Psoas muscle (tissue), 8 donors: ENCODE measurements around the gene PPP2R3A. TPM values are rescaled to one million over a fixed set of nuclear protein-coding genes. Genes with fewer than 3 reads are reported as not detected.
A peak's percentile ranks its signal among the peaks of the same experiment; 100 is the strongest.

Experiments
- ATAC-seq, 4 donors: fragments of 200-7000 bp; cut with Tn5 transposase; one replicate each; pipeline ENCODE4 v1.9.1; 2020; ENCODE audit warnings: moderate library complexity in 3 of 4, mild to moderate bottlenecking in 2 of 4
- DNase-seq, 2 donors: peaks; one replicate each; pipeline ENCODE4 v3.0.0-alpha.2; 2020
- H3K27ac ChIP-seq: fragments of 200-600 bp; one replicate; pipeline ENCODE4 v1.8.0; 2022
- H3K27me3 ChIP-seq, 3 donors: fragments of 200-600 bp in 1 of 3; one replicate each; pipeline versions ENCODE4 v1.6.1 to v1.8.0; 2013 to 2022; ENCODE audit warnings: low read length in 2 of 3, mild to moderate bottlenecking in 2 of 3, moderate library complexity in 1 of 3; ENCODE audit not compliant: insufficient read depth in 3 of 3
- H3K36me3 ChIP-seq, 2 donors: fragments of 200-600 bp in 1 of 2; one replicate each; pipeline versions ENCODE4 v1.6.1 to v1.8.0; 2013 to 2022; ENCODE audit warnings: low read depth in 1 of 2, mild to moderate bottlenecking in 1 of 2, moderate library complexity in 1 of 2; ENCODE audit not compliant: insufficient read depth in 1 of 2
- H3K4me1 ChIP-seq: fragments of 200-600 bp; one replicate; pipeline ENCODE4 v1.8.0; 2022
- H3K4me3 ChIP-seq: fragments of 200-600 bp; one replicate; pipeline ENCODE4 v1.8.0; 2022; ENCODE audit warnings: mild to moderate bottlenecking
- H3K9me3 ChIP-seq: fragments of 200-600 bp; one replicate; pipeline ENCODE4 v1.8.0; 2022
- WGBS, 3 donors: extraction: QIAGEN DNeasy Blood & Tissue Kit; methylation state at CpG; one replicate each; pipeline versions ENCODE4 v1.1.6 to v1.1.7; 2013; 5-methylcytosine and 5-hydroxymethylcytosine counted together
- intact Hi-C, 2 donors: fragments of 100-400 bp; cut with DNase I; formaldehyde crosslinking; loops; one replicate each; pipeline versions ENCODE4 v1.11.0 to v1.14.2; 2022
- polyA plus RNA-seq, 3 donors: library from polyadenylated mRNA; stranded (reverse); fragments of 200-250 nt; gene quantifications; one replicate each; pipeline ENCODE4 v1.2.3, GENCODE V29; 2013
- total RNA-seq, 4 donors: library from RNA; stranded (reverse); fragmentation: NEBNext Ultra II Directional in 2 of 4; extraction: Animal tissue kit (Norgen Biotek cat#: 25700) in 2 of 4; gene quantifications; one replicate each; pipeline versions ENCODE4 v1.2.1 to v1.2.4, GENCODE V29; 2021 to 2023
- TF ChIP-seq, protein P1 (sequence below): fragments of 200-600 bp; IDR thresholded peaks from one replicate; pipeline ENCODE4 v1.8.0; 2022; ENCODE audit warnings: antibody characterized with exemption
- donor health status: healthy with polysubstance abuse.
- donor health status: DM: no; HTN: no; CAD: no; lungs with moderate emphysema.
- donor health status: Bipolar disorder and iron deficiency.
- donor health status: healthy.
- donor health status: DM: yes; HTN: yes; CAD: no.
- donor health status: DM: no; HTN: no; CAD: no.
- donor health status: DM: no; HTN: no; CAD: no.
- donor health status: DM: yes; HTN: yes; CAD: no.

Gene PPP2R3A
- total and polyA plus RNA-seq, 7 donors = 5.4 to 134 (median 45.5) TPM

DNA sequence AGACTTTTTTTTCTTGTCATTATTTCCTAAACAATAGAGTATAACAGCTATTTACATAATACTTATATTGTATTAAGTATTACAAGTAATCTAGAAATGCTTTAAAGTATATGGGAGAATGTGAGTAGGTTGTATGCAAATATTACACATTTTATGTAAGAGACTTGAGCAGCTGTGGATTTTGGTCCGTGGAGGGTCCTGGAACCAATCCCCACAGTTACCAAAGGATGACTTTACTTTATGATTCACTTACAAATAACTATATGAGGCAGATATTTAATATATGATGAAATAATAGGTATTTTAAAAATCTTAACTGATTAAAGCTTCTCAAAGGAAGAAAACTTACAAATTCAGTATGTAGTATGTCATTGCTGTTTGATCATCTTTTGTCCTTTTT lies 56.3 kb downstream of the PPP2R3A start:
- Histone ChIP-seq H3K4me3 (peak overlapping the region; percentile 64), H3K27me3 (no peaks in the 10 kb centered on the region), H3K27ac (peak overlapping the region; percentile 95), H3K9me3 (no peaks in the 10 kb centered on the region), H3K36me3 (peaks cover 0 to 6% of the 10 kb centered on the region in 2 donors), H3K4me1 (peaks cover 48% of the 10 kb centered on the region)
- DNase-seq = no peak
- TF ChIP-seq, protein P1, sequence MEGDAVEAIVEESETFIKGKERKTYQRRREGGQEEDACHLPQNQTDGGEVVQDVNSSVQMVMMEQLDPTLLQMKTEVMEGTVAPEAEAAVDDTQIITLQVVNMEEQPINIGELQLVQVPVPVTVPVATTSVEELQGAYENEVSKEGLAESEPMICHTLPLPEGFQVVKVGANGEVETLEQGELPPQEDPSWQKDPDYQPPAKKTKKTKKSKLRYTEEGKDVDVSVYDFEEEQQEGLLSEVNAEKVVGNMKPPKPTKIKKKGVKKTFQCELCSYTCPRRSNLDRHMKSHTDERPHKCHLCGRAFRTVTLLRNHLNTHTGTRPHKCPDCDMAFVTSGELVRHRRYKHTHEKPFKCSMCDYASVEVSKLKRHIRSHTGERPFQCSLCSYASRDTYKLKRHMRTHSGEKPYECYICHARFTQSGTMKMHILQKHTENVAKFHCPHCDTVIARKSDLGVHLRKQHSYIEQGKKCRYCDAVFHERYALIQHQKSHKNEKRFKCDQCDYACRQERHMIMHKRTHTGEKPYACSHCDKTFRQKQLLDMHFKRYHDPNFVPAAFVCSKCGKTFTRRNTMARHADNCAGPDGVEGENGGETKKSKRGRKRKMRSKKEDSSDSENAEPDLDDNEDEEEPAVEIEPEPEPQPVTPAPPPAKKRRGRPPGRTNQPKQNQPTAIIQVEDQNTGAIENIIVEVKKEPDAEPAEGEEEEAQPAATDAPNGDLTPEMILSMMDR = no peak
- ATAC-seq = no peak
- WGBS, 3 donors = 22 to 39% (median 37%) methylated on average over 1 of the region's 1 CpG
- intact Hi-C loops = loop anchor here (2.0 to 5.0 kb wide), 2 partner anchors 50 to 57 kb away; partner anchors contain the start of gene PPP2R3A (in 1 of the 2)

DNA sequence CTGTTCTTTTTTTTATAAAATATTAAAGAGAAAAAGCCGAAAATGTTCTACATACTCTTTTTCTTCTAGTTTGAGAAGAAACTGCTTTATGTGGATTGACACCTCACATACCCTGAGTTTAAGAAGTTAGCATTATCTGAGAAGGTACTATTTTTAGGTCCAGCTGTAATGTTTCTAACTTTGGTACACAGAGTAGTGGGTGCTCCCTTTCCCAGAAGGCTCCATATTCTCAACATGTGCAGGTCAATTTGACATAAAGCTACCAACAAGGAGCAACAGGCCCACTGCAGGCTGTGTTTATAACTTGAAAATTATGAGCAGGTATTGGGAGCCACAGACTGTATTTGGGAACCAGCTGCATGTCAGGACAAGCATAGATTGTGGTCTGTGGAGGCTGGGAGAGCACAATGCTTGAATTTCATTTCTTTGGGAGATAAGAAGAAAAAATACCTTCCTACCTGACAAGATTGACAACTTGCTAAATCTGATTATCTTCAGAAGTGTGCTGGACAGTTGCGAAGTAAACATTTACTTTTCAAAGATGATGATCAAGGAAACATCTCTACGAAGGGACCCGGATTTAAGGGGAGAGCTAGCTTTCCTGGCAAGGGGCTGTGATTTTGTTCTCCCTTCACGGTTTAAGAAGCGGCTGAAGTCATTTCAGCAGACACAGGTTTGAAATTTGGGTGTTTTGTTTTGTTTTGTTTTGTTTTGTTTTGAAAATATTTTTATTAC lies 57.2 kb downstream of the PPP2R3A start:
- WGBS, 3 donors = 33 to 53% (median 36%) methylated on average over 6 of the region's 6 CpGs
- intact Hi-C loops = loop anchor here (2.0 to 5.0 kb wide), 2 partner anchors 50 to 58 kb away; partner anchors contain the start of gene PPP2R3A (in 1 of the 2)
- Histone ChIP-seq H3K36me3 (peaks cover 0 to 15% of the 10 kb centered on the region in 2 donors), H3K9me3 (no peaks in the 10 kb centered on the region), H3K4me1 (peaks cover 44% of the 10 kb centered on the region), H3K4me3 (peak overlapping the region; percentile 64), H3K27me3 (no peaks in the 10 kb centered on the region), H3K27ac (peak overlapping the region; percentile 95)
- ATAC-seq (peak; percentile 72 to 81 (median 78)), DNase-seq (no peak)
- TF ChIP-seq, protein P1 = no peak

DNA sequence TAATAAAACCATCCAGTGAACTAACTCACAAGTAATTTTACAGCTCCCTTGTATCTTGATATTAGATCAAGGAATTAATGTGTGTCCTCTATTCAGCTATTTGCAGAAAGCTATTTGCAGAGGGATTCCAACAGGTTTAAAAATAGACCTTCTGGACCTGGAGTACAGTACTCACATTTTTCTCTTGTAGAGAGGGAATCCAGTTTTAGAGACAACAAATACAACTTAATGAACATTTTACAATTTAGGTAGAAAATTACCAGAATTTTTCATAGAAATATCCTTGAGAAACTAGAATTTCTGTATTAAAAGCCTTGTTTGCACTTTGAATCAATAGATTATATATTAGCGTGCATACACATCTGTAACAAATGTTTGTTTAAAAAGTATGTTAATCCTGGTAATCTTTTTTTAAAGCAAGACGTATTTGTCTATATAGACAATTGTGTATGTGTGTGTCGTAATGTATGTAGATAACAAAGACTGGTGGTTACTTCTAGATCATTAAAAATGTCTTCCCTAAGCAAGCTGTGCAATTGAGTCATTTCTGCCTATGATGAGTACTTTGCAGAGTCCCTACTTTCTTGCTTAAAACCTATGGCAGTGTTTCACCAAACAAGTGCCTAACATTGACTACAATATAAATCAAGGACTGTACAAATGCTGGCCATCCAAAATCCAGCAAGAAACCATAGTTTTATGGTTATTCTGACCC lies 57.9 kb downstream of the PPP2R3A start:
- H3K9me3 ChIP-seq = no peaks in the 10 kb centered on the region
- intact Hi-C loops = loop anchor here (2.0 to 5.0 kb wide), 2 partner anchors 51 to 59 kb away; partner anchors contain the start of gene PPP2R3A (in 1 of the 2)
- peaks cover 37% of the 10 kb centered on the region for H3K4me1 ChIP-seq
- H3K4me3 ChIP-seq = peak overlapping the region; percentile 64
- peak; percentile 50 to 88 (median 80) for ATAC-seq
- H3K27ac ChIP-seq = peak overlapping the region; percentile 95
- 34 to 57% (median 35%) methylated on average over 3 of the region's 3 CpGs for WGBS, 3 donors
- TF ChIP-seq, protein P1 = no peak
- no peak for DNase-seq
- H3K36me3 ChIP-seq = peaks cover 0 to 22% of the 10 kb centered on the region in 2 donors
- no peaks in the 10 kb centered on the region for H3K27me3 ChIP-seq

GRCh38 chr3:136036306-136036705 lies 70.8 kb downstream of the PPP2R3A start:
- Histone ChIP-seq H3K27ac (no peak overlapping the region), H3K4me3 (no peak overlapping the region), H3K9me3 (peaks cover 7% of the 10 kb centered on the region), H3K4me1 (peaks cover 5% of the 10 kb centered on the region), H3K36me3 (peaks cover 0 to 34% of the 10 kb centered on the region in 2 donors), H3K27me3 (no peaks in the 10 kb centered on the region)
- WGBS, 3 donors = 72 to 74% (median 73%) methylated on average over 3 of the region's 3 CpGs
- ATAC-seq (peak in 2 of 4 donors; percentile 22 to 42), DNase-seq (no peak)
- TF ChIP-seq, protein P1 = no peak
- intact Hi-C loops = loop anchor here (5.0 kb wide), 2 partner anchors 64 to 69 kb away; partner anchors contain the start of gene PPP2R3A (in 1 of the 2)
